Neutrophil (primary cell): ENCODE data around the gene TGFB1I1.

Experiments
- H3K27ac ChIP-seq: fragments of 200-600 bp; sonication (generic); 2 replicates; pipeline ENCODE4 v1.5.1; 2016; ENCODE audit warnings: mild to moderate bottlenecking, moderate library complexity
- H3K27me3 ChIP-seq: fragments of 200-600 bp; sonication (generic); 2 replicates; pipeline ENCODE4 v1.6.0; 2016; ENCODE audit warnings: mild to moderate bottlenecking
- H3K36me3 ChIP-seq: fragments of 200-600 bp; sonication (generic); 2 replicates; pipeline ENCODE4 v1.5.1; 2017
- H3K4me1 ChIP-seq, 2 experiments: fragments of 200-600 bp in 1 of 2; sonication (generic) in 1 of 2; 1 replicate in 1 of 2; 2 replicates in 1 of 2; pipeline versions ENCODE4 v1.5.1 to v1.6.1; 2013 to 2016; ENCODE audit warnings: low read depth in 1 of 2, low read length in 1 of 2, mild to moderate bottlenecking in 1 of 2, moderate library complexity in 1 of 2; ENCODE audit not compliant: control insufficient read depth in 1 of 2, insufficient read depth in 1 of 2
- H3K4me3 ChIP-seq, 2 experiments: fragments of 200-600 bp in 1 of 2; sonication (generic) in 1 of 2; 1 replicate in 1 of 2; 2 replicates in 1 of 2; pipeline ENCODE4 v1.5.1; 2013 to 2016; ENCODE audit warnings: low read depth in 1 of 2, low read length in 1 of 2, mild to moderate bottlenecking in 1 of 2, moderate library complexity in 1 of 2
- H3K9me3 ChIP-seq: fragments of 200-600 bp; sonication (generic); 2 replicates; pipeline ENCODE4 v1.5.1; 2016
- CTCF ChIP-seq: fragments of 200-600 bp; sonication (generic); IDR thresholded peaks from 2 replicates; pipeline ENCODE4 v1.5.1; 2016; ENCODE audit warnings: antibody characterized with exemption

TGFB1I1 gene

GRCh38 chr16:31472709-31473203 is 804 bp downstream of the TGFB1I1 start:
- no peaks in the 10 kb centered on the region for H3K36me3 ChIP-seq
- no peak overlapping the region for H3K4me3 ChIP-seq
- H3K27me3 ChIP-seq: peaks cover 70% of the 10 kb centered on the region
- H3K4me1 ChIP-seq: peaks cover 22 to 31% of the 10 kb centered on the region in 2 experiments
- H3K27ac ChIP-seq: no peak overlapping the region
- no peaks in the 10 kb centered on the region for H3K9me3 ChIP-seq
- no peak for TF ChIP-seq CTCF

- Histone ChIP-seq H3K27ac (no peak overlapping the region), H3K36me3 (no peaks in the 10 kb centered on the region), H3K9me3 (no peaks in the 10 kb centered on the region), H3K27me3 (peaks cover 77% of the 10 kb centered on the region), H3K4me3 (no peak overlapping the region), H3K4me1 (peaks cover 22 to 32% of the 10 kb centered on the region in 2 experiments)
- no peak for TF ChIP-seq CTCF
Observed at GRCh38 chr16:31473264-31473984, 1.5 kb downstream of the TGFB1I1 start.

- Histone ChIP-seq H3K27ac (no peak overlapping the region), H3K4me1 (peaks cover 22 to 32% of the 10 kb centered on the region in 2 experiments)
Observed at GRCh38 chr16:31474173-31474714, 2.3 kb downstream of the TGFB1I1 start.

GRCh38 chr16:31474773-31475738 is 3.1 kb downstream of the TGFB1I1 start:
- H3K9me3 ChIP-seq: no peaks in the 10 kb centered on the region
- no peak for TF ChIP-seq CTCF
- H3K36me3 ChIP-seq: no peaks in the 10 kb centered on the region
- no peak overlapping the region for H3K27ac ChIP-seq
- peaks cover 22 to 32% of the 10 kb centered on the region in 2 experiments for H3K4me1 ChIP-seq
- no peak overlapping the region for H3K4me3 ChIP-seq
- peaks cover 81% of the 10 kb centered on the region for H3K27me3 ChIP-seq

More at GRCh38 chr16:31474173-31474714, 2.3 kb downstream of the TGFB1I1 start:
- peaks cover 81% of the 10 kb centered on the region for H3K27me3 ChIP-seq
- H3K36me3 ChIP-seq: no peaks in the 10 kb centered on the region
- no peak for TF ChIP-seq CTCF
- no peaks in the 10 kb centered on the region for H3K9me3 ChIP-seq
- H3K4me3 ChIP-seq: no peak overlapping the region

- H3K36me3 ChIP-seq: no peaks in the 10 kb centered on the region
- no peaks in the 10 kb centered on the region for H3K9me3 ChIP-seq
- H3K4me3 ChIP-seq: peak overlapping the region; percentile 78 to 91
- peaks cover 78% of the 10 kb centered on the region for H3K27me3 ChIP-seq
- TF ChIP-seq CTCF: no peak
- no peak overlapping the region for H3K27ac ChIP-seq
- peaks cover 22 to 36% of the 10 kb centered on the region in 2 experiments for H3K4me1 ChIP-seq
Observed at GRCh38 chr16:31475946-31476302, 4.0 kb downstream of the TGFB1I1 start.
